OCI-LY1 (cell line): ENCODE data around the gene TRAFD1.

Experiments
- EZH2 ChIP-seq: fragments of 200-600 bp; sonication (generic), shearing (Covaris generic); IDR thresholded peaks from 2 replicates; pipeline ENCODE4 v1.8.0; 2017; ENCODE audit warnings: borderline replicate concordance, mixed run types, mild to moderate bottlenecking, antibody characterized with exemption, low read length, moderate library complexity, mixed read lengths
- TF ChIP-seq, protein P1 (sequence below): fragments of 200-600 bp; sonication (generic), shearing (Covaris generic); IDR thresholded peaks from 2 replicates; pipeline ENCODE4 v1.5.1; 2017; ENCODE audit warnings: mild to moderate bottlenecking, antibody characterized with exemption, low read length, moderate library complexity, mixed read lengths

DNA sequence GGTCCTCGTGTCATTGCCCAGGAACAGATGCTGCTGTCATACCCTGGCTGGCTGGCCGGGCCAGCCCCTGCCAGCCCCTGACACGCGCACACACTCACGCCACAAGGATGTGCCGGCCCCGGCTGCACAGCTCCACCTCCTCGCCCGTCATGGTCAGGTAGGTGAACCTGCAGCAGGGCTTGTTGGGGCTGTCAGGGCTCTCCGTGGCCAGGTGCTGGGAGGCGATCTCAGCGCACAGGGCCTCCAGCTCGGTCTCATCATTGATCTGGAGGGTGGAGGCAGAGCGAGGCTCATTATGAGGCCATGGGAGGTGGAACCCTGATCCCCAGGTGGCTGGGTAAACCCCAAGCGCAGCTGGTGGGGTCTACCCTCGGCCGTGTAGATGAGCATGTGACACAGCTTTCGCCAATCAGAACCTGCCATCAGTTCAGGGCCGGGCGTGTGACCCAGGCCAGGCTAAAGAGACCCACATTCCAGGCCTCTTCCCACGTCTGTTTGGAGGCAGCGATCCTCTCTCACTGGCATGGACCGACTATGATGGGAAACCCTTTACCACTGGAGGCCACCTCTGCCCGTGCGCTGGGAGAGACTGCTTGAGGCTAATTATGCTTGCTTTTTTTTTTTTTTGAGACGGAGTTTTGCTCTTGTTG lies 38.8 kb downstream of the TRAFD1 start:
- TF ChIP-seq, protein P1, sequence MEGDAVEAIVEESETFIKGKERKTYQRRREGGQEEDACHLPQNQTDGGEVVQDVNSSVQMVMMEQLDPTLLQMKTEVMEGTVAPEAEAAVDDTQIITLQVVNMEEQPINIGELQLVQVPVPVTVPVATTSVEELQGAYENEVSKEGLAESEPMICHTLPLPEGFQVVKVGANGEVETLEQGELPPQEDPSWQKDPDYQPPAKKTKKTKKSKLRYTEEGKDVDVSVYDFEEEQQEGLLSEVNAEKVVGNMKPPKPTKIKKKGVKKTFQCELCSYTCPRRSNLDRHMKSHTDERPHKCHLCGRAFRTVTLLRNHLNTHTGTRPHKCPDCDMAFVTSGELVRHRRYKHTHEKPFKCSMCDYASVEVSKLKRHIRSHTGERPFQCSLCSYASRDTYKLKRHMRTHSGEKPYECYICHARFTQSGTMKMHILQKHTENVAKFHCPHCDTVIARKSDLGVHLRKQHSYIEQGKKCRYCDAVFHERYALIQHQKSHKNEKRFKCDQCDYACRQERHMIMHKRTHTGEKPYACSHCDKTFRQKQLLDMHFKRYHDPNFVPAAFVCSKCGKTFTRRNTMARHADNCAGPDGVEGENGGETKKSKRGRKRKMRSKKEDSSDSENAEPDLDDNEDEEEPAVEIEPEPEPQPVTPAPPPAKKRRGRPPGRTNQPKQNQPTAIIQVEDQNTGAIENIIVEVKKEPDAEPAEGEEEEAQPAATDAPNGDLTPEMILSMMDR = no peak
- no peak for TF ChIP-seq EZH2
